Measurements from ENCODE around the gene SMIM1.

The SMIM1 gene

DNA sequence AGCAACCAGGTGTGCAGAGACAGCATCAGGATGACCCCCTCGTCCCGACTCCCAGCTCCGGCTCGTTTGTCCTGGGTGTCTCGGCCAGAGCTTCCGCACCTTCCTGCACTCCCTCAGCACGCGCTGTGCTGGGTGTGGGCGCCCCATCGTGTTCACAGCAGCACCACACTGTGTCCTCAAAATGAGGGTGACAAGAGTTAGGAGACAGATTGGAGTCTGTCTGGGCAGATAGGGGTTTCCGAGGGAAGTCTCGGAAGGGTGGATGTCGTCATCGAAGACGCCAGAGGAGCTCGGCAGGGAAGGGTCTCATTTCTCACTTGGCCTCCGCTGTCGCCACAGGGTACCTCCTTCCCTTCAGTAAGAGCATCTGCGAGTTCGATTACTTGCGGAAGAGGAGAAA, 16.2 kb upstream of the SMIM1 start:
- no peak for DNase-seq (ENCODE audit: low read depth)

DNA sequence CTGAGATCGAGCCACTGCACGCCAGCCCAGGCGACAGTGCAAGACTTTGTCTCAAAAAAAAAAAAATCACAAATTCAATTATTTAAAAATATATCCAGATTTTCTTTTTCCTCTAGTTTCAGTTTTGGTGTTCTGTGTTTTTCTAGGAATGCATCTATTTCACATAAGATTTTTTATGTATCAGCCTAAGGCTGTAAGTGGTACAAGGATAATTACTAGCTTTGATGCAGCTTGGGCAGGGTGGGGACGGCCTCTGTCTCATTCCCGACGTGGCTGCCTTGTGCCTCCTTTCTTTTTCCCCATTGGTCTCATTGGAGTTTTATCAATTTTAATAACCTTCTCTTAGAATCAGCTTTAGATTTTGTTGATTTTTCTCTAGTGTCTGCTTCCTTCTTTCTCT, 13.4 kb upstream of the SMIM1 start:
- DNase-seq (ENCODE audit: low read depth): no peak

- no peak for DNase-seq (ENCODE audit: low read depth)
Observed at GRCh38 chr1:3759796-3760195, 12.8 kb upstream of the SMIM1 start.

DNA sequence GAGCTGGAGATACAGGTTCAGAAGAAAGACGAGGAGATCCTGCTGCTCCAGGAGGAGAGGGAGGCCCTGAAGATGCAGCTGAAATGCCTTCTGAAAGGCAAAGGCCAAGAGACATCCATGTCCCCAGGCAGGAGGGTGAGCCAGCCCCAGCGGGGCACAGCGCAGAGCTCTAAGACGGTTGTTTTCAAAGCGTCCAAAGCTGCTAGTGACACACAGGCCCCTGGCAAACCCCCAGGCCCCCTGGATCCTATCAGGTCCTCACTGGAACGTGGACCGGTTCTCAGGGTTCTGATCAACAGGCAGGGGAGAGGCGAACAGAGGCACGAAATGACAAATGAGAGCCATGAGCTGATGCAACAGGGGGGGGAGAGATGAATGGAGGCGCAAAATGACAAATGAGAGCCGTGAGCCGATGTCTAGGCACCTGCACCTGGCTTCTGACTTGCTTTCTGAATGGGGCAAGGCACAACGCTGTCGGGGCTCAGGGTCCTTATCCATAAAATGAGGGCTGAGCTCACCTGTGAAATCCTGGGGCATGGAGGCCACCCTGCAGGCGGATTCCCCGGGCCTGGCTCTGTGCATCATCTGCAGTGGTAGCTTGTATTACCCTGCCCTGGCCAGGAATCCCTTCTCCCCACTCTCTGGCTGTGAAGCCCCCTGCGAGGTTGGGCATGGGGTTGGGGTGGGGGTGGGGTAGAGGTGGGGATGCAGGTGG, 11.1 kb upstream of the SMIM1 start:
- no peak for DNase-seq (ENCODE audit: low read depth)

DNA sequence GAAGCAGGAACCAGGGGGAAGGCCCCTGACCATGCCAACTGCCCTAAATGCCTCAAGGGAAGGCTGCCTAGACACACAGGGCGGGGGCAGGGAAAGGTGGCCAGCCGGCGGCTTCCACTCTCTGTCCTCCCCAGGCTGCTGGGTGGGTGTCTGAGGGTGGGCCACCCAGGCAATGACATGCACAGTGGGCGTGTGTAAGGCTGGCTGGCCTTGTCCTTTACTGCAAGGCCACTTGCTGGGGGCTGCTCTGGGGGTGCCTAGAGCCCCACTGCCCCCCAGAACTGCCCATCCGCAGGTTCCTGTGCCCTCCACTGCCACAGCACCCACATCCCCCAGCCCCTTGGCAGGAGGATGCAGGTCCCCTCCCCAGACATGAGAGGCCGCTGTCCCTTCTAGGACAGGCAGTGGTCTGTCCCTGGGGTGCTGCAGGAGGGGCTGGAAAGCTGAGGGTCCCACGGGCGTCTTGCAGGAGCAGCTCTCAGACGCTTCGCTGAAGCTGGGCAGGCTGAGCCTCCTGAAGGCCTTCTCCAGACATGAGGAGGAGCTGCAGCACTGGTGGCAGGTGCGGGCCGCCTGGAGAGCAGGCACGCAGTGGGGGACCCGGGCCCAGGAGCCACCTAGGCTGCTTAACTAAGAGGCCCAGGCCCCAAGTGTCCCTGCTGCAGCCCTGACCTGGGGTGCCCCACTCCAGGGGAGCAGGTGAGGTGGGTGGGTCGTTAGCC, 10.2 kb upstream of the SMIM1 start:
- no peak for DNase-seq (ENCODE audit: low read depth)

- no peak for DNase-seq (ENCODE audit: low read depth)
Observed at GRCh38 chr1:3762873-3763228, 9.7 kb upstream of the SMIM1 start.

- no peak for DNase-seq (ENCODE audit: low read depth)
Observed at GRCh38 chr1:3763351-3764125, 9.0 kb upstream of the SMIM1 start.

- no peak for DNase-seq (ENCODE audit: low read depth)
Observed at GRCh38 chr1:3767328-3767925, 5.1 kb upstream of the SMIM1 start.

GRCh38 chr1:3768811-3769390, 3.6 kb upstream of the SMIM1 start:
- no peak for DNase-seq (ENCODE audit: low read depth)

DNA sequence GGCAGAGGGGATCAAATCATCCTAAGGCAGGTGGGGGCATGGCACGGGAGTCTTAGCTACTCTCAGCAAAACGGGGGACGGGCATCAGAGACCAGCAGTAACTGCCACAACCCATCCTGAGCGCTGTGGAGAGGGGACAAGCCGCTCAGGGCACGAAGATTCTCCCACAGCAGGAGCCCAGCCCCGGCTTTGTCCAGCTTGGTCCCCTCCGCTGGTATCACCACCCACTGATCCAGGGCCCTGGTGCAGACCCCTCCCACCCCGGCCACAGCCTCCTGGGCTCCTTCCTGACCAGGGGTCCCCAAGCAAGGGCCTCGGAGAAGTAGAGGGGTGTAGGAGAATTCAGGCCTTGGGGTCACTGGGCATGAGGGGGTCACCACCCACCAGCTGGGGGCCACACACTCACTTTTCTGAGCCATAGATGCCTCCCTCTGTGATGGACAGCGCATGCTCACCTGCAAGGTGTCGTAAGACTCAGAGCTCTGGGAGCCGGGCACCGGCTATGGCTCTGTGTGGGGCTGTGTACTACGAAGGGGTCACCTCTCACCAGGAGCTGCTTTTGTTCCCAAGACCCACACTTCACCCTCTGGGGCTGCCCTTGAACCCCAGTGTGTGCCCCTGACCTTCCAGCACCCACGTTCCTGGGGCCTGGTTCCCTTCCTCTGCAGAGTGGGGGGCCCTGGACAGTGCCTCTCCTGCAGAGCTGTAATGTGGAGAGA, 2.3 kb upstream of the SMIM1 start:
- DNase-seq (ENCODE audit: low read depth): no peak

- no peak for DNase-seq (ENCODE audit: low read depth)
Observed at GRCh38 chr1:3771108-3772026, 1.2 kb upstream of the SMIM1 start.

DNA sequence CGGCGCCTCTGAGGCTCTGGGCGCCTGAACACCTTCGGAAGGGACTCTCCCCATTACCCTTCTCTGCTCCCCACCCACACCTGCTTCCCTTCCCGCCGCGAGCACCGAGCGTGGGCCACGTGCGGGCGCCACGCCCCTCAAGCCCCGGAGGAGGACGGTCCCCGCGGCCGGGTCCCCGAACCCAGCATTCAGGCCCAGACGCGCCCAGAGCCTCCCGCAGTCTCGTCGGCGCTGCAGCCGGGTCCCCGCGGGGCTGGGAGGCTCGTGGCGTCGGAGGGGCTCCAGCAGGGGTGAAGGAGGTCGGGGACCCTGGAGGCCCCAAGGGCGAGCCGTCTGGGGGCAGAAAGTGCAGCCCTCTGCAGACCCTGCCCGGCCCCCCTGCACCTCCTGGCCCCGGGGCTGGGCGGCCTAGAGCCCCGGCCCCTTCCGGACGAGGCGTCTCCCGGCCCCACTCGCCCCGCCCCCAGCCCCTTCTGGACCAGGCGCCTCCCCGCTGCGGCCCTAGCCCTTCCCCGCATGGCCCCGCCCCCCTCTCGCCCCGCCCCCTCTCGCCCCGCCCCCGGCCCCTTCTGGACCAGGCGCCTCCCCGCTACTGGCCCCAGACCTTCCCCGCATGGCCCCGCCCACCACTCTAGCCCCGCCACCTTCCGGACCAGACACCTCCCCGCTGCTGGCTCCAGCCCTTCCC, 378 bp upstream of the SMIM1 start:
- DNase-seq (ENCODE audit: low read depth): peak; percentile 86

DNA sequence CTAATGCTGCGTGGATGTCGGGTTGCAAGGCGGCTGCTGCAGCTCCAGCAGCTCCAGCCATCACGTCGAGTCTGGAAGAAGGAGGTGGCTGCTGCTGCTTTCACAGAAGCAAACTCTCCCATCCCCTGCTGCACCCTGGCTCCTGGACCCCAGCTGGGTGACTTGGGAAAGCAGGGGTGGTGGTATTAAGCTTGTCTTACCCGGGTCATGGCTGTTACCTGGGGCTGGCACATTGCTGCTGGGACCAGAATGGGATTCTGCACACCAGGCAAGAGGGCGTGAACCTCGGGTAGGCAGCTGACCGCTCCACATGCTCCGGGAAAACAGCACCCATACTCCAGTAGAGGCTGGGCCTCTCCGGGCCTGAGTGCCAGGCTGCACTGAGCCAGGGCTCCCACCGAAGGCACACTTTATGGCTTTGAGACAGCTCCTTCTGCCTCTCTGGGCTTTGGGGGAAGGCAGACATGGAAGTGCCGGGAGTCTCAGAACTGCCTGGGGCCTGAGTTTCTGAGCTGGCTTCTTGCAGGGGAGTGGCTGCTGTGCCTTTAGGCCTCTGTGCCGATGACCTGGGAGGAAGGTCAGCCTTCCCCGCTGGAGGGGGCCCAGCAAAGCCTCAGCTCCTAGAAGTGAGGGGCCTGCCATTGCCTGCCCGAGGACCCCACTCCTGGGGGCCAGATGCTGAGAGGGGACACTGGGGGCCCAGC, 1.2 kb downstream of the SMIM1 start:
- DNase-seq (ENCODE audit: low read depth): no peak

DNA sequence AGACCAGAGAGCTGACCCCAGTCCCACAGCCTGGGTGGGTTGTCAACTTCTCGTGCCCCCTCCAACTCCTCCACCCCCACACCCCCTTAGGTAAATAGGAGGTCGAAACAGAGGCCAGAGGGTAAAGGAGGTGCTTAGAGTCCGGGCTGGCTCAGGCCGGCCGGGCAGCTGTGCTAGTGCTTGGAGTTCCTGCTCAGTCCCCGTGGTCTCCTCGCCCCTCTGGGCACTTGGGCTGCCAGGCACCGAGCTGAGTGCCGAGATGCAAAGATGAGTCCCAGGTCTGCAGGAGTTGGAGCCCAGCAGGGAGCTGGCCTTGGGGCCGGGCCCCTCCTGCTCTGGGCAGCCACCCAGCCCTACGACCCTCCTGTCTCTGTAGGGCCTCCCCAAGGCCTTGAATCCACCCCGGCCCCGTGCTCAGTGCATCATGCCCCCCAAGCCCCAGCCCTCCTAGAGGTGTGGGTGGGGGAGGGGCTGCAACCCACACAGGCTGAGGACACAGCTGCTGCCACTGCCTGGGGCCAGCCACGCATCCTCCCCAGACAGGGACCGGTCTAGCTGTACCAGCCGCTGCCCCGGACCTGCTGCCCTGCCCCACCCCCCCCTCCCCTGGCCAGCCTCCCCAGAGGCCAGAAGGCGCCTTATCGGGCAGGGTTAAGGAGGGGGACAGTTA, 1.9 kb downstream of the SMIM1 start:
- DNase-seq (ENCODE audit: low read depth): no peak

DNA sequence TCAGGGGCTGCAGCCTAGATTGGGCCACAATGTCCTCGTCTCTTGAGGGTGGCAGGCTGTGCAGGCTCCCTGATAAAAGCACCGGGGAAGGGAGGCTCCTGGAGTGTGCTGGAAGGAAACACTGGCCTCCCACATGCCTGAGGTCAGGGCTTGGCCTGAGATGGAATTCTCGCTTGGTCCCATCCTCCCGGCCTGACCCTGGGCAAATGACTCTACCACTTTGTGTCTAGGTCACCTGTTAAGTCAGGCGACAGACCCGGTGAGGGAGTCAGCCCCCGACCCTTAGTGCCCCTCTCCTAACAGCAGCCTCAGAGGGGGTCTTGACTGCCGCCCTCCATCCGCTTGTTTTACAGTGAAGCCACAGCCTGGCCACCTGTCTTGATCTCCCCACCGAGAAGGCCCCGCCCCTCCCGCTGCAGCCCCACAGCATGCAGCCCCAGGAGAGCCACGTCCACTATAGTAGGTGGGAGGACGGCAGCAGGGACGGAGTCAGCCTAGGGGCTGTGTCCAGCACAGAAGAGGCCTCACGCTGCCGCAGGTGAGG, 2.5 kb downstream of the SMIM1 start:
- no peak for DNase-seq (ENCODE audit: low read depth)

- no peak for DNase-seq (ENCODE audit: low read depth)
Observed at GRCh38 chr1:3775490-3776230, 3.1 kb downstream of the SMIM1 start.

DNA sequence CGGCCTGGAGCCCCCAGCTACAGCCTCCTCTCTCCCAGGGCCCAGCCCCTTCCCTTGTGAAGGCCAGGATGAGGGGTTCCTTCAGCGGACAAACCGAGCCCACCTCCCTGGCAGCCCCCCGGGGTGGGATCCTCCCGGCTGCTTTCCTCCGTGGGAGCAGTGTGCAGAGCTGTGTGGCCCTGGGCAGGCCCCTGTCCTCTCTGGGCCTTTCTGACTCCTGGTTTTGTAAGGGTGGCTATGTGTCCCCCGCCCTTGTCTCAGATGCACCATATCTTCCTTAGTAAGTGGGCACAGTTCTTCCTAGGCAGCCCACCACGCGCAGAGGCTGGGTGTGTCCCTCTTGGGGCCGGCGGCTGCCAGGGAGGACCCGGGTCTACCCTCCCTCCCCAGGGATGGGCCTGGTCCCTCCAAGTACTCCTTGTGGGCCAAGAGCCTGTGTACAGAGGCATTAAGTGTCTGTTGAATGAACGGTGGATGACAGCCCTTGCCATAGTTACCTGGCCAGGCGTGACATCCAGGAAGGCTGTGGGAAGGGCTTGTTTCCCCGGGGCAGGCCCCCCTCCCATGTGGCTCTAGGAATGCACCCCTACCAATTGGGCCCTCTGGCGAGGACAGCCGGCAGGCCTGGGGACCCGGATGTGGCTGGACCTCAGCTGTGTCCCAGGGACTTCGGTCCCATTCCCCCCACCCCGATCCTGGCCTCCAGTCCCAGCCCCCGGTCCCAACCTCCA, 3.8 kb downstream of the SMIM1 start:
- no peak for DNase-seq (ENCODE audit: low read depth)
